HL-60/S4 treated with retinoic acid at 250 ng/mL for 4 days and 3 days (cell line): Measurements from ENCODE around the gene MED27.

Source experiments
- in situ Hi-C: fragments of 300-500 bp; cut with MboI; formaldehyde crosslinking; loops from 2 replicates; pipeline ENCODE4 v1.7.0; 2022; ENCODE audit warnings: low sequenced_read_pairs

MED27 gene

DNA sequence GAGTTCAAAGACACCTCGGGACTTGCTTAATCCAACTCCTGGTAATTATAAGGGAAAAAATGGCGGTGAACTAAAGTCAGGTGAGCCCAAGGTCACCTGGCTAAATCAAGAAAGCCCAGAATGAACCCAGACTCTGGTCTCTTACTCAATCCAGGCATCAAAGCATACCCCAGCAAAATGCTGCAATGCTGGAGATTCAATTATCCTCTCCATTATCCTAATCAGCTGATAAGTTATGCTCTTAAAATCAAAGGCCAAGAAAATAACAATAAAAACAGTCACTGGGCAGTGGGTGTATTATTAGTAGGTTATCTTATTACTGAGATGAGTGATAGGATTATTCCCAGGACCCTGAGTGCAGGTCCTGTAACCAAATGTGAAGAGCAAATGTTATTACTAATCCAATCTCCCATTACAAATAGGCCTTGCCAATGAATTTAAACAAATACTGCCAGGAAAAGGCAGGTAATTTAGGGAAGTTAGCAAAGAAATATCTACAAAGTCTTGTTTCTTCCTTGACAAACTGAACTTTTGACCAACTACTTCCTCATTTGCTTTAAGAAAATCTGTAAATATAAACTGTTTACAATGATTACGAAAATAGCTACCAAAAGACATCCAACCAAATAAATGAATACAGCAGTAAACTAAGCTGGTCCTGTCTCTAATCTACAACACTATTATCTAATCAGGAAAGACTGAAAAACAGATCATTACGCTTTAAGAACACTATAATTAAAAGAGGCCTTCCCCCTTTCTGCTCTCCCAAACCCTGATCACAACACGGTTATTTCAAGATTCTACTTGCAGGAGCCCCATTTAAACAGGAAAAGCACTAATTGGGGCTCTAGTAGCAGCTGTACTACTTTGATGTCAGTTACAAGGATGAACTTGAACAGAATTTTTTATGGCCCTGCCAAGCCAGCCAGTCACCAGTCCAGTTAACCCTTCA is 103.2 kb downstream of the MED27 start:
- in situ Hi-C loops = no loop called here

DNA sequence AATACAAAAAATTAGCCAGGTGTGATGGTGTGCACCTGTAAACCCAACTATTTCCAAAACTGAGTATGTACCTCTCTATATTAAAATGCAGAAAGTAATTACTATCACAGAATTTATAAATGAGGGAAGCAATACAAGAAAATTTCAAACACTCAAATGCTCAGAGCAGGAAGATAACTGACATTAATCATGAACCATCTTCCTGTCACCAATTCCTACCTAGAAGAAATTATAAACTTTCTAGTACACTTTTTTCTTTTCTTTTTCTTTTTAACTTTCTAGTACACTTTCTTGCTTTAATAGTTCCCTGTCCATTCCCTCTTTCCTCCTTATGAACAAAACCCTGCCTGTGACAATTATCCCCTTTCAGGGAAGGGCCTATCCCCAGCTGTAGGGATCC is 106.8 kb downstream of the MED27 start:
- in situ Hi-C loops = no loop called here

DNA sequence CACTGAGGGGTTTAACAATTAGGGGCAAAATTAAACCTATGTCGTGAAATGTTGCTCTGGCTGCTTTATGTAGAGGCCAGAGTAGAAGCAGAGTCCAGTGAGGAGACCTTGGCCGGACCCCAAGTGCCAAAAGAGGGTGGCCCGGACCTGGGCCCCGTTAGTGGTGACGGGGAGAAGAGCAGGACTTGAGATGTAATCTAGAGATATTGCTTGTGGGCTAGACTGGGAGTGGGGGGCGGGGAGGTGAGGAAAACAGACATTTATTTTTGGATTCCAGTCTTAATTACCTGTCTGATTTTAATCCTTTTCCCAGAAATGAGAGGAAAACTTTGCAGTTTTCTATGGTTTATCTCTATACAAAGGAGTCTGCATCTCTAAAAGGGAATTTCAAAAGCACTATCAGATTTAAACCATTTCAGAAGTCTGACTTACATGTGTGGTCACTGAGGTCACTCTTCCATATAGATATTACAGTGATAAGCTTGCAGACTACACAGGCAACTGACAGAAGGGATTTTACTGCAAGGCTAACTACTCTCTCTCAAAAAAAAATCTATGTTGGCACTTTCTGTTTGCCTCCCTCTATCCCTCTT is 108.1 kb downstream of the MED27 start:
- in situ Hi-C loops = no loop called here

DNA sequence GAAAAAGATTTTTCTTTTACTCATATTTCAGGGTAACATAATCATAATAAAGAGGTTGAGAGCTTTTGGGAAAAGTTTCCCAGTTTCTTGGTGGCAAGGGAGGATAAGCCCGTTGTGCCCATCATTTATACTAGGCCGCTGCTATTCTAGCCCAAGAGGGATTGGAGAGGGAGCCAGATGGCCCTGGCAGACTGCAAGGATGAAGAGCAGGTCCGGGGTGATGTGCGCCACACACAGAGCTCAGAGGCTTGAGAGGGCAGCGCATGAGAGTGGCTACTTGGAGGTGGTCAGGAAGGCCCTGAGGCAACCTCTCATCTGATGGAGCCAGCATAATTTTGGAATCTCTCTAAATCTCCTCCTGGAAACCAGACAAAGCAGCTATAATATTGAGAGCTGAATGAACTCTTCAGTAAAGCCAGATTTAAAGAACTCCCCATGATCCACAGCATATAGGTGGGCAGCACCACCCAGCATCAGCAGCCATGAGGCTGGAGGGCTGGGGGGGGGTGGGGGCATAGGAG is 110.1 kb downstream of the MED27 start:
- in situ Hi-C loops = no loop called here

DNA sequence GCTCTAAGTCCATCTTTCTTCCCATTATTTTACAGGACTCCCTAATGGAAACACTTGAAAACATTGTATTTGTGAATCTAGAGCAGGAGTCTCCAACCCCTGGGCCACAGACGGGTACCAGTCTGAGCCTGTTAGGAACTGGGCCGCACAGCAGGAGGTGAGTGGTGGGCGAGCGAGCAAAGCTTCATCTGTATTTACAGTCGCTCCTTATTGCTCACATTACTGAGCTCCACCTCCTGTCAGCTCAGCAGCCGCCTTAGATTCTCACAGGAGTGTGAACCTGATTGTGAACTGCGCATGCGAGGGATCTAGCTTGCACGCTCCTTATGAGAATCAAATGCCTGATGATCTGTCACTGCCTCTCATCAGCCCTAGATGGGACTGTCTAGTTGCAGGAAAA is 111.0 kb downstream of the MED27 start:
- in situ Hi-C loops = no loop called here

DNA sequence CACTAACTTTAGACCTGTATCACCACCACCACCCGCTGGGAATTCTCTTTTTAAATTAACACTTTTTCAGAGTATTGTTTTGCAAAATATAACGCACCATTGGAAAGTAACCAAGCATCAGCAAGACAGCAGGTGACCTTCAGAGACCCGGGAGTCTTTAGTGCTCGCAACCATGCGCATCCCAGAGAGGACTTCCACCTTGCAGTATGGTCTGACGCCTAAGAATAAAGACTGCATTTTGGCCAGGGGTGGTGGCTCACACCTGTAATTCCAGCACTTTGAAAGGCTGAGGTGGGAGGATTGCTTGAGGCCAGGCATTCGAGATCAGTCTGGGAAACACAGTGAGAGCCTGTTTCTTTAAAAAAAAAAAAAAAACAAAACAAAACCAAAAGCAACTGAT is 113.8 kb downstream of the MED27 start:
- in situ Hi-C loops = no loop called here

DNA sequence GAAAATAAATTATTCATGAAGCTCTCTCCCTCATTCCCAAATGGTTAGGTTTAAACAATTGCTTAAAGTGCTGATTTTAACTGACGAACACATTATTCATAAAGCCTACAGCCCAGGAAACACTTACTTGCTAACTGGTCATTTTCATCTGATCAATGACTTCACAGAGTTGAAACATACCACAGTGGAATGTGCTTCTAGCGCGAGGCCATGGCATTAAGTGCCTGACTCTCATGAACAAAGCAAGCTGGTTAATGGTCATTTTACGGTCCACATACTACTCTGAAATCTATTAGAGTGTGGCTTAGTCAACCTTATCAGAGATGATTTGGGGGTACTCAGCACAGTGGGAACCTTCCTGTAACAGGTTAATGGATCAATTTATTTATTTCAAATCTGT is 114.6 kb downstream of the MED27 start:
- in situ Hi-C loops = no loop called here

DNA sequence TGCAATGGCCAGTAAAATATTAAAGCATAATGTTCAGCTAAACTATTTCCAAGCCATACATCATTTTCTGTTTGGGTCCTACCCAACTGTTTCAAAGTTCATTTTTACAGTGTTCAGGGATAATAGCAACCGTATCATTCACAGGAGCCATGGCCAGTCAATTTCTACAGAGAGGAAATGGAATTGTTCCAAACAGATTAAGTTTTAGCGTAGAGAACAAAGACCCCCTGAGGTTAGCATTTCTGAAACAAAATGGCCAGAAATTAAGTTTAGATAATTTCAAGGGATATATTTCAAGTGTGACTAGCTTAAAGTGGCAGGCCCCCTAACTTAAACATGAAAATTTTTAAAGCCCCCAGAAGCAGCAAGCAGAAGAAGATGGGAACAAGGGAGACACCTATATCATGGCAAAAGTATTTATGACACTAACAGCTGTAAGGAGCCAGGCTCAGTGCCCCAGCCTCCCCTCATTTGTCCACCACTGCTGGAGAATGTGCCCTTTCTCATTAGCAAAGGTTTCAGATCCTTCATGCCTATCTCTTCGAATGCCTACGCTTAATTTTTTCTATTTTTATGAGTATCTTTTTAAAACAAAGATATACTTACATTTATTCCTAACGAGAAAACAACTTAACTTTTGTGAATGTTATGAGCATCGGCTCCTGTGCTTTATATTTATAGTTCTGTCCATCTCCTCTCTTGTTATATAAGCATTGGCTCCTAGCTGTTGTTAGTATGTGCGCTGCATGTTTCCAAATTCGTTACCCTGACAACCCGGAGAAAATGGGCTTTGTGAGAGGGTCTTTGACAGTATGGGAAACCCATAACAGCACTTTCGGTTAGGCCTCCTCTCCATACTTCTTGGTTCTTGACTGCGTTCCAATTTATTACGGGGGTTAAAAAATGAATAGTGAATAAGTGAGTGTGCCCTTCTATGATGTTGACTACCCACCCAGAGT is 116.3 kb downstream of the MED27 start:
- in situ Hi-C loops = no loop called here

DNA sequence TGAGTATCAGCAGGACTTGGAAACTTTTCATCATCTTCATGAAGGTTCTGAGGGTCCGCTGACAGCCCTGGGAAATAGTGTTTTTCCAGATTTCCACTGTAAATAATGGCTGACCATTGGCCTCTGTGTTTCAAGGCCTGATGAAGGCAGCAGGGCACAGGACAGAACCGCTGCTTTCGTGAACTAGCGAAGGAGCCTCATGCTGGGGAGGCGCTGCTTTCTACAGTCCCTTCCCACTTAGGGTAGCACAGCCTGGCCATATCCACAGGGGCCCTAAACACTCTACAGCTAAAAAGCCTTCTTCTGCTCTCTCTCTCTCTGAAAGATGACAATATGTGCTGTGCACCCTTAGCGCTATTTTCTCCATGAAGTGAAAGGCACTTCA is 118.2 kb downstream of the MED27 start:
- in situ Hi-C loops = no loop called here

DNA sequence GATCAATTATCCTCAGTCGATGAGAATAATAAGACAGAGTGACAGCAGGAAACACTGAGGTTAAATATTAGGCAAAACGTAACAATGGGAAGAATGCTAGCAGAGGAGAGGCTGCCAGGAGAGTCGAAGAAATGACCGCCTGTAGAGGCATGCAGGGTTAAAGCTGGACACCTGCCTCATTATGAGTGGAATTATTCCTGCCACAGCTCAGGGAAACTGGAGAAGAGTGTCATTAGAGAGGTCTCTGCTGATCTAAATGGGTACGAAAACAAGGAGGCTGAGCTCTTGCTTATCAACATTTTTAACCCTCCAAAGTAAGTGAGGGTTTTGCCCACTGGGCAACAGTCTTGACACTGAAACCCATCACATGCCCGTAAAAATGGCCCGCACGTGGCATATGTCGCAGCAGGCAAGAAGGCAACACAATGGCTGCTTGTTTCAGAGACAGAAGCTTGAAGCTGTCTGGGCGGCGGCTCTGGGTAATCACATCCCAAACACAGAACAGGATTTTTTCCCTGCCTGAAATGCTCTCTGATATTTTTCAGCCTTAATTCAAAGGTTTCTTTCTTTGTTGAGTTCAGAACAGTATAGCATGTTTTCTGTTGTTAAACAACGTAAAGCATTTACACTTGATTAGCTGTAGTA is 118.7 kb downstream of the MED27 start:
- in situ Hi-C loops = no loop called here

DNA sequence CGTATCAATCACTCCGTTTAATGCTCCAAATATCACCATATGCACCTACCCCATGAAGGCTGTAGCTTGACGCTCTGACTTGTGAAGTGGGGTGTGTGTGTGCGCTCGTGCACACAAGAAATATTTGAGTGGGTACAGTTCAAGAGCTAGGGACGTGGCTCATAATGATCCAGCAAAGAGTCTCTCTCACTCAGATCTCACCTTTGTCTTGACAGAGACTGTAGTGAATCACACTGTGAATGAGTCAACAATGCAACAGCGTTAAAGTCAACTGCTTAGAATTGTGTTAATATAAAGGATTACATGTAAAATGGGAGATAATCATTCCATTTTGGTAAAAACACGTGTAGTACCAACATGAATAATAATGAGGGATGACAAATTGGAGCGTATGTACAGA is 119.4 kb downstream of the MED27 start:
- in situ Hi-C loops = no loop called here

DNA sequence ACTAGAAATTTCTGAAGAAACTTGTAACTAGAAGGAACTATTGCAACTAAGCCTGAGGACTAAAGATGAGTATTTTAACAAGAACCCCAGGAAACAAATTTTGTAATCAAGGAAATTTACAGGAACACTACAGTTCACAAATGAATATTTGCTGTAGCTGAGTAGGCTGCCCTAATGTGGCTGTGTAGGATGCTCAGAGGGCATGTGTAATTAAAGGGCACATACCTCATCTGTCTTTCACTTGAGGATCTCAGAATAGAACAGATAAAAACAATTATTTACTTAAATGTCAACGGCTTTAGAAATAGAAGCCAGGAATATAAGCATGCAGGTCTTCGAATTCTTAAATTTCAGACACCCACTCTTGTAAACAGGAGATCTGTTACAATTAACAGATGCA is 119.8 kb downstream of the MED27 start:
- in situ Hi-C loops = no loop called here

DNA sequence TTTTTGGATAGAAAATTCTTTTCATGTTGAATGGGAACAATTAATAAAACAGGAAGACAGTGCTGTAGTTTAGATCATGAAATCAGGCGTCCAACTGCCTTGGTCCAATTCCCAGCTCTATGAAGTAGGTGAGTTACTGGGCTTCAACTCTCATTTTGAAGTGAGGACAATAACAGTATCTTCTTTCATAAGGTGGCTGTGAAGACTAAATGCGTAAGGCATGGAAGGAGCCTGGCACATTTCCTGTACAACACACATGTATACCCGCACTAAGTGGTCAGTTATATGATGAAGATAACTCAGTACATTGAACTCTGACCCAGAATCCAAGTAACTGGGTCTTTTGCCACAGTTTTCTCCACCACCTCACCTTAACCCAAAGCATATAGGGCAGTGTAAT is 120.6 kb downstream of the MED27 start:
- in situ Hi-C loops = no loop called here

DNA sequence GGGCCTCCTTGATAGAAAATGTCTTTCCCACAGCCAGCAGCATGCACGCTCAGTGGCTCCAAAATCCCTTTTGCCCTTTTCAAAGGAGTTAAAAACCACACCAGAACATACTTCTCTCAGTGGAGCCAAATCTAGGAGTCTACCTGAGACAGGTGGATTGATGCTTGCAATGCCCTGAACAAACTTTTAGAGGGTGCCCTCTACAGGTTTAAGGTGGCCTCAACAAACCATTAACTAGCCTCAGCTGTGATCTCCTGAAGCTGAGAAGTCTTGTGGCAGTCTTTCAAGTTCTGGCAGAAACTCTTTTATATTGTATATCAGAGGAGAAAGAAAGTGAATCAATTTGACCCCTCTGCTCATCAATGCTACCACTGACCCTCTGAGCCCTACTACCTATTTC is 125.4 kb downstream of the MED27 start:
- in situ Hi-C loops = no loop called here

DNA sequence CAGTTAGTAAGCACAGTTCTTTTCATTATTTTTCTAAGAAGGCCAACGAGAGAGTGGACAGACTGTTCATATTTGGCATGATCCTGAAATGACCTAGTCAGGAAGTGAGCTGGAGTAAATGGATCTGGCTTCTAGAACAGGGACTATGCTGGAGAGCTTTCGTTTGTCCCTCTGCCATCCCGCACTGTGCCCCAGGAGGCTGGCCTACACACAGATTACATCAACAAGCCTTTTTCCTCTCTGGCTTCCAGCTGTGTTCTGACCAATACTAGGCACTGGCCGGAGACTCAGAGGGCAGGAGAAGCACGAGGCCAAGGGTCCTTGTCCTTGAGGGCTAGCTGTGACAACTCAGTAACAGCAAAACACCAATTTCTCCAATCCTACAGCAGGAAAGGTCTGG is 127.8 kb downstream of the MED27 start:
- in situ Hi-C loops = no loop called here

DNA sequence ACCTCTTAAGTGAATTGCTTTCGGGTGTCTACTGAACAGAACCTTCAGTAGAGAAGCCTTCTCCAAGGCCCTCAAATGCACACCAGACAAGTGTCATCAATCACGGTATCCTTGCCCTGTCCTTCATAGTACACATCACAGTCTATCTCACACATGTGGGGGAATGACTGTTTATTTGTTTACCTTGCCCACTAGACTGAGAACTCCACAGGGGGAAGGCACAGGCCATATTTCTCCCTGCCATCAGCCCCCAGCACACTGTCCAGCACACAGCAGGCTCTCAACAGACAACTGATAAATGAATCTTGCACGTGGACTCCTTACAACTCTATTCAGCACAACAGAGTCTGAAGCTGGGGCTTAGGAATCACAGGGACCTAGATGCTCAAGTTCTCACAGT is 128.5 kb downstream of the MED27 start:
- in situ Hi-C loops = no loop called here

DNA sequence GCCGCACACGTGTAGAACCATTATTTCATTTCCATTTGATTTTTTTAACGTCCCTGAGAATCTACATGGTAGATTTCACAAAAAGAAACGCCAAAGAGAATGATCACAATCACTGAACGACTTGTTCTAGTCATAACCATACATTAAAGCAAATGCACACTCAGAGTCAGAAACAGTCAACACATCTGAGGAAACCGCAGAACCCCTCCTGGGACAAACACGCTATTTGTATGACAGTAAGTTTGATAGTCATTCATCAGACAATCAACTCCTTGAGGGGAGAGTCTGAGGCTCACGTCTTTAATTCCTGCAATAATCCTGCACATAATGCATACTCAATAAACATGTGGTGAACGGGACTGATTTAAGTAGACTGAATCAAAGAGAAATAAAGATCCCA is 129.2 kb downstream of the MED27 start:
- in situ Hi-C loops = no loop called here

DNA sequence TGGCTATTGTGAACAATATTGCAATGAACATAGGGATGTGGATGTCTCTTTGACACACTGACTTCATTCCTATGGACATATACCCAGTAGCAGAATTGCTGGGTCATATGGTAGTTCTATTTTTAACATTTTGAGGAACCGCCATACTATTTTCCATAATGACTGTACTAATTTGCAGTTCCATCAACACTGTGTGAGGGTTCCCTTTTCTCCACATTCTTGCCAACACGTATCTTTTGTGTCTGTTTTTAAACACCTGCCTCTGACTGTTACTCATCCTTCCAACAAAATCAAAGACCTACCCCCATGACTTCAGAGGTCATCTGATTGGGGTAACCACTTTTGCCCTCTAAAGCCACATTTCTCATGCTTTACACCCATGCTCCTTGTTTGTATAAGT is 133.5 kb downstream of the MED27 start:
- in situ Hi-C loops = no loop called here

DNA sequence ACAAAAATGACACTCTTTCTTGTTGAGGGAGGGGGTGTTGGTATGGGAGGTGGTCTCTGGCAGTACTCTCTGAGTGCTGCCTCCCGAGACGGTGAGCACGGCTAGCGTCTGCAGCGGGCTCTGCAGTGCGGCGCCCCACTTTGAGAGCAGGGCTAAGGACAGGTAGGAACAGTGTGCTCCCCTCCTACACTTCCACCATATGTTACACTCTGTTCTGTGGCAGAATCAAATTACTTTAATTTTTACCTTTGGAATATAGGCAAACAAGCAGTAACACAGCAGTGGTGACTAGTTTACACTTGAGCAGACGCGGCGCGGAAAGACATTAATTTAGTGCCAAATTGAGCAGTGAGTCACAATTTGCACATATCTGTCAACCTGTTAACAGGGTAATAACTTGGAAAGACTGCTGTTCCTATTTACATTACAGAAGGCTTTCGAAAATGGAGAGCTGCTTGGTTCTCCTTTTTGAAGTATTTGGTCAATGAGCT is 136.3 kb downstream of the MED27 start:
- in situ Hi-C loops = no loop called here

DNA sequence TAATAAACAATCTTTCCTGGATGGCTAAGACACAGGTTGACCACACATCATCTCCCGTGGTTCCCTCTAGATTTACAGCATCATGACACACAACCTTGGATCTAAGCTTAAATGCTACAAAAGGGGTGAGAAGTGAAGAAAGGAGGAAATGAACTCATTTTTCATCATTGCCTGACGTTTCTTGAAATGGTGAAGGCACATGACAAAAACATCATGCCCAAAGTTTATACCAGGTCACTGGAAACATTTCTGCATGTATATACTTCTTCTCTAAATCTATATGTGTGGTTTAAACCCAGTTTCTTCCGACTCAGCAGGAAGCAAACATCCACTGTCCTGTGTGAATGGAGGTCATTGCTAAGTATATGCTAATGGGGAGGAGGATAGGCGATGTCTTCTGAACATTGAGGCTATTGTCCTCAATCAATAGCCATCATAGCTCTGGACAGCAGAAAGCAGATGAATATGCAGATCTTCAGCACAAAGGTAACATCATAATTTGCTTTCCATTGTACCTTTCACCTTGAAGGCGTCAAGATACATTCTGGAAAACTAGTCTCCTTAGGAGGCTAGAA is 137.4 kb downstream of the MED27 start:
- in situ Hi-C loops = no loop called here
